ENCODE data around the gene CUL2. TPM values are rescaled to one million over a fixed set of nuclear protein-coding genes. Genes with fewer than 3 reads are reported as not detected.
A peak's percentile ranks its signal among the peaks of the same experiment; 100 is the strongest.

Gene CUL2
- total and polyA plus RNA-seq, 2 donors (not counting 1 experiment from before 2014, with no cell fraction given): 7.3 to 36.9 TPM

GRCh38 chr10:35020481-35020880 lies 69.7 kb downstream of the CUL2 start:
- no peak overlapping the region for H3K4me3 Mint-ChIP-seq
- no peak for ATAC-seq (ENCODE audit: low read depth)
- no peaks in the 10 kb centered on the region for H3K79me2 ChIP-seq (ENCODE audit: control insufficient read depth, insufficient read depth, low read length)
- WGBS (ENCODE audit: insufficient coverage): 100% methylated on average over 1 of the region's 2 CpGs
- no peak overlapping the region for H3K4me3 ChIP-seq (ENCODE audit: control extremely low read depth in 1 of 5, extremely low read depth in 1 of 5, insufficient read depth in 1 of 5, low read depth in 2 of 5, low read length in 4 of 5)
- no peaks in the 10 kb centered on the region for H3K4me1 ChIP-seq (ENCODE audit: control insufficient read depth in 2 of 2, insufficient read depth in 2 of 2, low read length in 2 of 2)
- peaks cover 12 to 41% of the 10 kb centered on the region in 2 experiments for H3K36me3 ChIP-seq (replicated peaks in 1 of 2; ENCODE audit: control extremely low read depth in 1 of 2, control insufficient read depth in 1 of 2, extremely low read depth in 1 of 2, insufficient read depth in 2 of 2, low read length in 1 of 2)
- H3K27ac ChIP-seq (ENCODE audit: low read length in 2 of 2): no peak overlapping the region
- no peak overlapping the region for H3K9ac ChIP-seq (ENCODE audit: low read length)
- no peak overlapping the region for H3K4me2 ChIP-seq (replicated peaks; ENCODE audit: low read depth, low read length, poor library complexity, severe bottlenecking)
- H3K4me1 Mint-ChIP-seq: no peaks in the 10 kb centered on the region
- no peaks in the 10 kb centered on the region for H4K20me1 ChIP-seq (ENCODE audit: control insufficient read depth, insufficient read depth, low read length, poor library complexity, severe bottlenecking)
- no peaks in the 10 kb centered on the region for H3K27me3 ChIP-seq (replicated peaks in 1 of 4; ENCODE audit: control extremely low read depth in 1 of 4, control insufficient read depth in 3 of 4, insufficient read depth in 4 of 4, low read length in 3 of 4)
- no peaks in the 10 kb centered on the region for H3K27me3 Mint-ChIP-seq
- no peaks in the 10 kb centered on the region for H3K9me3 ChIP-seq (ENCODE audit: control extremely low read depth in 1 of 3, control insufficient read depth in 2 of 3, insufficient read depth in 1 of 3, low read length in 2 of 3)
- ChIA-PET POLR2A (no interaction called here), CTCF (no interaction called here)
- TF ChIP-seq, protein P1, sequence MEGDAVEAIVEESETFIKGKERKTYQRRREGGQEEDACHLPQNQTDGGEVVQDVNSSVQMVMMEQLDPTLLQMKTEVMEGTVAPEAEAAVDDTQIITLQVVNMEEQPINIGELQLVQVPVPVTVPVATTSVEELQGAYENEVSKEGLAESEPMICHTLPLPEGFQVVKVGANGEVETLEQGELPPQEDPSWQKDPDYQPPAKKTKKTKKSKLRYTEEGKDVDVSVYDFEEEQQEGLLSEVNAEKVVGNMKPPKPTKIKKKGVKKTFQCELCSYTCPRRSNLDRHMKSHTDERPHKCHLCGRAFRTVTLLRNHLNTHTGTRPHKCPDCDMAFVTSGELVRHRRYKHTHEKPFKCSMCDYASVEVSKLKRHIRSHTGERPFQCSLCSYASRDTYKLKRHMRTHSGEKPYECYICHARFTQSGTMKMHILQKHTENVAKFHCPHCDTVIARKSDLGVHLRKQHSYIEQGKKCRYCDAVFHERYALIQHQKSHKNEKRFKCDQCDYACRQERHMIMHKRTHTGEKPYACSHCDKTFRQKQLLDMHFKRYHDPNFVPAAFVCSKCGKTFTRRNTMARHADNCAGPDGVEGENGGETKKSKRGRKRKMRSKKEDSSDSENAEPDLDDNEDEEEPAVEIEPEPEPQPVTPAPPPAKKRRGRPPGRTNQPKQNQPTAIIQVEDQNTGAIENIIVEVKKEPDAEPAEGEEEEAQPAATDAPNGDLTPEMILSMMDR (IDR thresholded peaks at IDR 0.05): no peak
- no peak for TF ChIP-seq EZH2 (IDR thresholded peaks at IDR 0.05; ENCODE audit: borderline replicate concordance, insufficient read depth, low read depth, low read length, poor library complexity, severe bottlenecking)
- H3K27ac Mint-ChIP-seq: peak overlapping the region; percentile 3
- intact Hi-C loops (cut with micrococcal nuclease): no loop called here
- DNase-seq: no peak
- no peaks in the 10 kb centered on the region for H3K9me3 Mint-ChIP-seq (ENCODE audit: insufficient read depth)
- no peak overlapping the region for H2AFZ ChIP-seq (ENCODE audit: insufficient read depth, low read depth, low read length, poor library complexity, severe bottlenecking)

- H3K27ac Mint-ChIP-seq: no peak overlapping the region
- no peak for ATAC-seq (ENCODE audit: low read depth)
Observed at GRCh38 chr10:35019041-35020024, 70.8 kb downstream of the CUL2 start.

More at GRCh38 chr10:35019041-35020024, 70.8 kb downstream of the CUL2 start:
- TF ChIP-seq, protein P1 (IDR thresholded peaks at IDR 0.05): no peak
- TF ChIP-seq EZH2 (IDR thresholded peaks at IDR 0.05; ENCODE audit: borderline replicate concordance, insufficient read depth, low read depth, low read length, poor library complexity, severe bottlenecking): no peak
- H3K9ac ChIP-seq (ENCODE audit: low read length): no peak overlapping the region
- no peaks in the 10 kb centered on the region for H3K4me1 ChIP-seq (ENCODE audit: control insufficient read depth in 2 of 2, insufficient read depth in 2 of 2, low read length in 2 of 2)
- ChIA-PET CTCF (no interaction called here), POLR2A (no interaction called here)
- no peak overlapping the region for H3K27ac ChIP-seq (ENCODE audit: low read length in 2 of 2)
- H3K4me2 ChIP-seq (replicated peaks; ENCODE audit: low read depth, low read length, poor library complexity, severe bottlenecking): no peak overlapping the region
- intact Hi-C loops (cut with micrococcal nuclease): no loop called here
- Mint-ChIP-seq H3K27me3 (no peaks in the 10 kb centered on the region), H3K4me1 (no peaks in the 10 kb centered on the region), H3K9me3 (ENCODE audit: insufficient read depth) (no peaks in the 10 kb centered on the region), H3K4me3 (no peak overlapping the region)
- no peaks in the 10 kb centered on the region for H4K20me1 ChIP-seq (ENCODE audit: control insufficient read depth, insufficient read depth, low read length, poor library complexity, severe bottlenecking)
- H3K36me3 ChIP-seq (replicated peaks in 1 of 2; ENCODE audit: control extremely low read depth in 1 of 2, control insufficient read depth in 1 of 2, extremely low read depth in 1 of 2, insufficient read depth in 2 of 2, low read length in 1 of 2): peaks cover 9 to 36% of the 10 kb centered on the region in 2 experiments
- no peaks in the 10 kb centered on the region for H3K79me2 ChIP-seq (ENCODE audit: control insufficient read depth, insufficient read depth, low read length)
- no peaks in the 10 kb centered on the region for H3K27me3 ChIP-seq (replicated peaks in 1 of 4; ENCODE audit: control extremely low read depth in 1 of 4, control insufficient read depth in 3 of 4, insufficient read depth in 4 of 4, low read length in 3 of 4)
- 95% methylated on average over 3 of the region's 8 CpGs for WGBS (ENCODE audit: insufficient coverage)
- no peaks in the 10 kb centered on the region for H3K9me3 ChIP-seq (ENCODE audit: control extremely low read depth in 1 of 3, control insufficient read depth in 2 of 3, insufficient read depth in 1 of 3, low read length in 2 of 3)
- H3K4me3 ChIP-seq (ENCODE audit: control extremely low read depth in 1 of 5, extremely low read depth in 1 of 5, insufficient read depth in 1 of 5, low read depth in 2 of 5, low read length in 4 of 5): no peak overlapping the region
- DNase-seq: no peak
- H2AFZ ChIP-seq (ENCODE audit: insufficient read depth, low read depth, low read length, poor library complexity, severe bottlenecking): no peak overlapping the region

Data from B cell (primary cell).